K562 (cell line): ENCODE measurements around the gene FNDC11. TPM values are rescaled to one million over a fixed set of nuclear protein-coding genes. Genes with fewer than 3 reads are reported as not detected.

Experiments
- ATF1 ChIP-seq, 2 experiments: fragments of 450-650 bp in 1 of 2; IDR thresholded peaks; 2 replicates each; pipeline ENCODE4 v1.6.1; 2016; ENCODE audit warnings: missing compliant biosample characterization in 1 of 2, missing genetic modification characterization in 1 of 2
- CREB3L1 ChIP-seq: fragments of 450-650 bp; IDR thresholded peaks from 2 replicates; pipeline ENCODE4 v1.6.1; 2014; ENCODE audit warnings: low read depth, mild to moderate bottlenecking, moderate library complexity, borderline replicate concordance
- ETV5 ChIP-seq: sonication (generic); formaldehyde crosslinking; IDR thresholded peaks from 2 replicates; pipeline ENCODE4 v1.4.0; 2020; ENCODE audit warnings: low read depth, mild to moderate bottlenecking, missing genetic modification reagents
- L3MBTL2 ChIP-seq: fragments of 450-650 bp; IDR thresholded peaks from 2 replicates; pipeline ENCODE4 v1.6.1; 2016; ENCODE audit warnings: mild to moderate bottlenecking, moderate library complexity
- MAX ChIP-seq: sonication (generic); formaldehyde crosslinking; IDR thresholded peaks from 2 replicates; pipeline ENCODE4 v1.9.0; 2022; ENCODE audit warnings: mild to moderate bottlenecking, missing genetic modification reagents
- NRF1 ChIP-seq, 2 experiments: fragments of 450-650 bp; IDR thresholded peaks in 1 of 2; conservative IDR thresholded peaks in 1 of 2; 2 replicates each; pipeline ENCODE4 v1.6.1; 2014; ENCODE audit warnings: mild to moderate bottlenecking in 2 of 2
- USF2 ChIP-seq: sonication (generic); formaldehyde crosslinking; IDR thresholded peaks from 2 replicates; pipeline ENCODE4 v1.5.0; 2020; ENCODE audit warnings: missing genetic modification reagents
- ZNF655 ChIP-seq: fragments of 250-450 bp; sonication (Bioruptor Pico); IDR thresholded peaks from 2 replicates; pipeline ENCODE4 v1.5.0; 2021
- ZNF785 ChIP-seq: fragments of 250-450 bp; sonication (Bioruptor Pico); IDR thresholded peaks from 2 replicates; pipeline ENCODE4 v1.4.0; 2020; ENCODE audit warnings: mild to moderate bottlenecking
- polyA plus RNA-seq, 8 experiments: library from polyadenylated mRNA; depleted of rRNA in 4 of 8; stranded (reverse) in 5 of 8; unstranded in 3 of 8; fragments of >200 nt; fragmentation: Nextera tagmentation in 2 of 8; fragmentation: Illumina TruSeq in 1 of 8; extraction: Ambion mirVana in 2 of 8; extraction: Trizol in 1 of 8; gene quantifications; 2 replicates each; pipeline versions ENCODE4 v1.2.1 to v1.2.3, GENCODE V29; 2011 to 2014; ENCODE audit warnings: inconsistent platforms in 1 of 8, missing spikeins in 1 of 8
- total RNA-seq, 7 experiments: library from RNA; depleted of rRNA in 6 of 7; stranded (reverse); fragments of >200 nt in 6 of 7; fragmentation: Illumina TruSeq in 2 of 7; extraction: Trizol in 2 of 7; gene quantifications; 2 replicates each; pipeline versions ENCODE4 v1.2.1 to v1.2.3, GENCODE V29; 2011 to 2021; ENCODE audit warnings: low replicate concordance in 1 of 7
- TF ChIP-seq, protein P1 (sequence below): sonication (generic); formaldehyde crosslinking; IDR thresholded peaks from 2 replicates; pipeline ENCODE4 v1.8.1; 2023; ENCODE audit warnings: mild to moderate bottlenecking, missing genetic modification reagents, moderate library complexity

FNDC11 gene
- total and polyA plus RNA-seq, 9 of the 15 experiments (the other 6 are each of a cell fraction or from before 2014, with no cell fraction given) = 0.08 to 2.3 (median 0.64) TPM; not detected in 2

- TF ChIP-seq CREB3L1 (peak; percentile 31; the same call in 1 of the 2 replicates), L3MBTL2 (peak; percentile 70), NRF1 (conservative IDR thresholded peaks at IDR 0.05 in 1 of 2, IDR thresholded peaks at IDR 0.05 in 1 of 2) (peak; percentile 65 to 77), ZNF655 (no peak), USF2 (peak; percentile 24; the same call in 1 of the 2 replicates), ATF1 (CRISPR knock-in tag; IDR thresholded peaks at IDR 0.05) (no peak), ATF1 (tag; IDR thresholded peaks at IDR 0.05) (peak; percentile 53), MAX (CRISPR knock-in tag) (peak; percentile 51; the same call in 1 of the 2 replicates), ZNF785 (no peak), ETV5 (CRISPR knock-in tag) (no peak)
- TF ChIP-seq, protein P1, sequence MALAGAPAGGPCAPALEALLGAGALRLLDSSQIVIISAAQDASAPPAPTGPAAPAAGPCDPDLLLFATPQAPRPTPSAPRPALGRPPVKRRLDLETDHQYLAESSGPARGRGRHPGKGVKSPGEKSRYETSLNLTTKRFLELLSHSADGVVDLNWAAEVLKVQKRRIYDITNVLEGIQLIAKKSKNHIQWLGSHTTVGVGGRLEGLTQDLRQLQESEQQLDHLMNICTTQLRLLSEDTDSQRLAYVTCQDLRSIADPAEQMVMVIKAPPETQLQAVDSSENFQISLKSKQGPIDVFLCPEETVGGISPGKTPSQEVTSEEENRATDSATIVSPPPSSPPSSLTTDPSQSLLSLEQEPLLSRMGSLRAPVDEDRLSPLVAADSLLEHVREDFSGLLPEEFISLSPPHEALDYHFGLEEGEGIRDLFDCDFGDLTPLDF (CRISPR knock-in tag) = no peak
- TF ChIP-seq, all 486 proteins: peak for 10
Observed at GRCh38 chr20:63542031-63542559, 11.9 kb upstream of the FNDC11 start (continued).
